A549 (cell line): ENCODE results near the gene MATN4. TPM values are rescaled to one million over a fixed set of nuclear protein-coding genes. Genes with fewer than 3 reads are reported as not detected.
A peak's percentile ranks its signal among the peaks of the same experiment; 100 is the strongest.

ENCODE experiments used
- ATAC-seq, 2 experiments: fragments of 200-7000 bp in 1 of 2; fragments of >200 bp in 1 of 2; cut with Nextera tagmentation in 1 of 2; cut with Tn5 transposase in 1 of 2; 3 replicates each; pipeline versions ENCODE4 v1.8.0 to v1.9.1; 2018 to 2020; ENCODE audit warnings: mild to moderate bottlenecking in 1 of 2, moderate library complexity in 1 of 2
- CTCF ChIA-PET: fragments of 300-600 bp; sonication (Branson Sonifier 250); formaldehyde crosslinking; extraction: SDS; loops from one replicate; lab custom pipeline; 2021; ENCODE audit warnings: antibody characterized with exemption, inconsistent platforms; lab: Yijun Ruan, JAX
- POLR2A ChIA-PET: fragments of 350-600 bp; formaldehyde crosslinking; extraction: SDS; loops from one replicate; lab custom pipeline; 2021; ENCODE audit warnings: antibody characterized with exemption, inconsistent platforms; lab: Yijun Ruan, JAX
- DNase-seq, 2 experiments: peaks; one replicate each; pipeline versions ENCODE4 v3.0.0 to v3.0.0-alpha.2; 2011 to 2016; ENCODE audit warnings: low read depth in 1 of 2, low spot score in 1 of 2
- FAIRE-seq: peaks from 2 replicates; lab custom pipeline; 2011; peaks lifted over from hg19 to GRCh38; lab: Jason Lieb, UNC
- H3K27ac ChIP-seq, 2 experiments: fragments of >200 bp; sonication (Bioruptor Twin); formaldehyde crosslinking; 3 replicates each; pipeline ENCODE4 v1.5.1; 2016 to 2017
- H3K4me1 ChIP-seq: fragments of >200 bp; sonication (Bioruptor Twin); formaldehyde crosslinking; 3 replicates; pipeline ENCODE4 v1.6.1; 2016
- H3K4me2 ChIP-seq: fragments of >200 bp; sonication (Bioruptor Twin); formaldehyde crosslinking; 3 replicates; pipeline ENCODE4 v1.6.1; 2016
- H3K4me3 ChIP-seq: fragments of >200 bp; sonication (Bioruptor Twin); formaldehyde crosslinking; 3 replicates; pipeline ENCODE4 v1.5.1; 2016
- H3K9me3 ChIP-seq: fragments of >200 bp; sonication (Bioruptor Twin); formaldehyde crosslinking; 3 replicates; pipeline ENCODE4 v1.6.1; 2016
- CHD2 ChIP-seq: fragments of 150-350 bp; IDR thresholded peaks from 2 replicates; pipeline ENCODE4 v1.6.1; 2014; ENCODE audit warnings: low read length; ENCODE audit not compliant: partially characterized antibody
- EHF ChIP-seq: fragments of 250-450 bp; sonication (Bioruptor Pico); IDR thresholded peaks from 2 replicates; pipeline ENCODE4 v1.5.0; 2020; ENCODE audit warnings: mild to moderate bottlenecking
- EHMT2 ChIP-seq: fragments of 200-600 bp; sonication (generic); IDR thresholded peaks from 2 replicates; pipeline ENCODE4 v1.6.1; 2016; ENCODE audit warnings: antibody characterized with exemption, low read depth, mild to moderate bottlenecking, moderate library complexity
- EP300 ChIP-seq, 2 experiments: fragments of >200 bp; sonication (Bioruptor Twin); formaldehyde crosslinking; IDR thresholded peaks; 2 replicates in 1 of 2; 3 replicates in 1 of 2; pipeline ENCODE4 v1.6.1; 2016 to 2017
- ESRRA ChIP-seq: fragments of 150-350 bp; IDR thresholded peaks from 2 replicates; pipeline ENCODE4 v1.6.1; 2014; ENCODE audit warnings: mild to moderate bottlenecking, low read length, borderline replicate concordance
- FOXS1 ChIP-seq: fragments of 250-450 bp; sonication (Bioruptor Pico); IDR thresholded peaks from 2 replicates; pipeline ENCODE4 v1.5.0; 2020; ENCODE audit warnings: mild to moderate bottlenecking, moderate library complexity
- HDAC2 ChIP-seq: fragments of 200-600 bp; sonication (generic); IDR thresholded peaks from 2 replicates; pipeline ENCODE4 v1.6.1; 2016
- JUN ChIP-seq, 2 experiments: fragments of >200 bp; sonication (Bioruptor Twin); formaldehyde crosslinking; IDR thresholded peaks; 2 replicates in 1 of 2; 3 replicates in 1 of 2; pipeline ENCODE4 v1.6.1; 2016 to 2017
- JUNB ChIP-seq: fragments of >200 bp; sonication (Bioruptor Twin); formaldehyde crosslinking; IDR thresholded peaks from 2 replicates; pipeline ENCODE4 v1.6.1; 2016
- KDM1A ChIP-seq: fragments of 200-600 bp; sonication (generic); IDR thresholded peaks from 2 replicates; pipeline ENCODE4 v1.6.1; 2016; ENCODE audit warnings: low read depth, mild to moderate bottlenecking
- MAX ChIP-seq: IDR thresholded peaks from 2 replicates; pipeline ENCODE4 v1.6.1; 2012
- NFE2L2 ChIP-seq: fragments of 150-350 bp; conservative IDR thresholded peaks from 2 replicates; pipeline ENCODE4 v1.6.1; 2014; ENCODE audit warnings: low read length
- NPAS2 ChIP-seq: fragments of 250-450 bp; sonication (Bioruptor Pico); IDR thresholded peaks from 2 replicates; pipeline ENCODE4 v1.8.0; 2022; ENCODE audit warnings: mild to moderate bottlenecking, moderate library complexity, borderline replicate concordance
- POLR2AphosphoS2 ChIP-seq: conservative IDR thresholded peaks from 2 replicates; pipeline ENCODE4 v1.6.1; 2012; ENCODE audit warnings: low read length, improper control_type of control experiment, inconsistent platforms
- RFX5 ChIP-seq: fragments of 450-650 bp; IDR thresholded peaks from 2 replicates; pipeline ENCODE4 v1.7.1; 2014; ENCODE audit warnings: antibody characterized with exemption, mild to moderate bottlenecking, moderate library complexity
- SMC3 ChIP-seq: fragments of >200 bp; sonication (Bioruptor Twin); formaldehyde crosslinking; IDR thresholded peaks from 3 replicates; pipeline ENCODE4 v1.6.1; 2018; ENCODE audit warnings: inconsistent platforms
- ZFP36 ChIP-seq: fragments of 450-650 bp; IDR thresholded peaks from 2 replicates; pipeline ENCODE4 v1.6.1; 2014; ENCODE audit warnings: borderline replicate concordance; ENCODE audit not compliant: partially characterized antibody
- ZNF302 ChIP-seq: fragments of 250-450 bp; sonication (Bioruptor Pico); IDR thresholded peaks from 2 replicates; pipeline ENCODE4 v1.9.0; 2021; ENCODE audit warnings: inconsistent platforms, mild to moderate bottlenecking, moderate library complexity
- ZSCAN20 ChIP-seq: fragments of 250-450 bp; sonication (Bioruptor Pico); IDR thresholded peaks from 2 replicates; pipeline ENCODE4 v1.8.0; 2022; ENCODE audit warnings: mild to moderate bottlenecking, moderate library complexity
- WGBS: methylation state at CpG from one replicate; pipeline ENCODE4 v1.1.6; 2017; ENCODE audit errors: missing lambda C conversion rate; 5-methylcytosine and 5-hydroxymethylcytosine counted together
- polyA plus RNA-seq, 4 experiments: library from polyadenylated mRNA; depleted of rRNA in 3 of 4; stranded (reverse); fragments of >200 nt; fragmentation: RNase III in 1 of 4; extraction: RNeasy Plus Mini Kit Qiagen cat#74134 plus additional on column Dnase treatment in 1 of 4; gene quantifications; 2 replicates in 3 of 4; 3 replicates in 1 of 4; pipeline ENCODE4 v1.2.3, GENCODE V29; 2011 to 2017
- TF ChIP-seq, protein P1 (sequence below): fragments of >200 bp; sonication (Bioruptor Twin); formaldehyde crosslinking; IDR thresholded peaks from 2 replicates; pipeline ENCODE4 v1.6.1; 2016
- TF ChIP-seq, protein P2 (sequence below): fragments of 450-650 bp; IDR thresholded peaks from 2 replicates; pipeline ENCODE4 v1.6.1; 2014; ENCODE audit warnings: antibody characterized with exemption
- TF ChIP-seq, protein P3 (sequence below): fragments of 150-350 bp; IDR thresholded peaks from 2 replicates; pipeline ENCODE4 v1.6.1; 2014; ENCODE audit warnings: low read depth, mild to moderate bottlenecking, low read length
- TF ChIP-seq, protein P4 (sequence below): fragments of >200 bp; sonication (Bioruptor Twin); formaldehyde crosslinking; IDR thresholded peaks from 3 replicates; pipeline ENCODE4 v1.6.1; 2016

The MATN4 gene
- polyA plus RNA-seq, 2 of the 4 experiments (the other 2 are of a cell fraction) = 0.04 to 0.05 TPM

DNA sequence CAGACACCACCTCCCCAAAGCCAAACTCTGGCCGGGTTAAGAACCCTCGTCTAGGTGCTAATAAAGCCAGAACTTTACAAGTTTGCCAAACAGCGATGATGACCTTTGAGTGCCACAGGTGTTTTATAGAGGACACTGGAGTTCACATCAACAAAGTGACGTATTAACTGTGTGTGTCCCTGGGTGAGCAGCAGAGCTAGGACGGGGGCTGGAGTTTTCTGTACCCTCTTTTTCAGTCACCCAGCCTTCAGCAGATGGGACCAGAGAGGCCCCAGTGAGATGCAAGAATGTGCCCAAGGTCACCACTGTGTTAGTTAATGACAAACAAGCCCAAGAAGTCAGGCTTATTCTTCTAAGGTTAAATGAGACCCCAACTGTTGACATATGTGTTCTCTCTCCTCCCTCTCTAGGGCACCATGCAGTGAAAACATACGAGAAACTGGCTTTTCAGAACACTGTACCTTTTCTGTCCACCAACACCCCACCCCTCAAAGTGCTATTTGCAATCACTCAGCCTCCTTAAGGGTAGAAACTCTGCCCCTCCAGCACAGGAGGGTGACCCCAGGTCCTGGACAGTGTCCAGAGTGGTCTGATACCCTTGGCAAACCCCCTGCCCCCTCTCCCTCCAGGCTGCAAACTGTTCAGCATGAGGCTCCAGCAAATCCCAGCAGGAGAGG, 34.9 kb upstream of the MATN4 start (continued):
- no peak for TF ChIP-seq HDAC2
- TF ChIP-seq, protein P1, sequence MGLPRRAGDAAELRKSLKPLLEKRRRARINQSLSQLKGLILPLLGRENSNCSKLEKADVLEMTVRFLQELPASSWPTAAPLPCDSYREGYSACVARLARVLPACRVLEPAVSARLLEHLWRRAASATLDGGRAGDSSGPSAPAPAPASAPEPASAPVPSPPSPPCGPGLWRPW = no peak
- TF ChIP-seq, all 56 proteins: peak for 0

GRCh38 chr20:45341939-45342854, 34.1 kb upstream of the MATN4 start:
- peaks cover 100% of the 10 kb centered on the region for H3K4me1 ChIP-seq
- ChIA-PET CTCF (interaction anchor here (0.7 to 8.9 kb wide), 9 partner anchors 11 to 95 kb away, joined by 3 to 82 read pairs (median 5); partner anchors contain the start of gene SYS1), POLR2A (interaction anchor here (0.7 to 1.4 kb wide), 2 partner anchors 74 to 437 kb away, joined by 3 read pairs; partner anchors contain the start of gene PIGT)
- ATAC-seq (peak; percentile 7 to 10; a peak in 4 of 6 replicates), FAIRE-seq (no peak), DNase-seq (no peak)
- H3K27ac ChIP-seq = peak overlapping the region; percentile 82 to 96
- H3K9me3 ChIP-seq = no peaks in the 10 kb centered on the region
- WGBS = 16% methylated on average over 14 of the region's 16 CpGs
- TF ChIP-seq, protein P2, sequence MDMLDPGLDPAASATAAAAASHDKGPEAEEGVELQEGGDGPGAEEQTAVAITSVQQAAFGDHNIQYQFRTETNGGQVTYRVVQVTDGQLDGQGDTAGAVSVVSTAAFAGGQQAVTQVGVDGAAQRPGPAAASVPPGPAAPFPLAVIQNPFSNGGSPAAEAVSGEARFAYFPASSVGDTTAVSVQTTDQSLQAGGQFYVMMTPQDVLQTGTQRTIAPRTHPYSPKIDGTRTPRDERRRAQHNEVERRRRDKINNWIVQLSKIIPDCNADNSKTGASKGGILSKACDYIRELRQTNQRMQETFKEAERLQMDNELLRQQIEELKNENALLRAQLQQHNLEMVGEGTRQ = 0 out of 2 replicates have a peak, but pooled peaks have one; percentile 25
- no peak for TF ChIP-seq ESRRA
- TF ChIP-seq POLR2AphosphoS2 = peak; percentile 33; the same call in 1 of the 2 replicates
- H3K4me3 ChIP-seq = peak overlapping the region; percentile 8; the same call in 2 of the 3 replicates
- H3K4me2 ChIP-seq = peak overlapping the region; percentile 98

DNA sequence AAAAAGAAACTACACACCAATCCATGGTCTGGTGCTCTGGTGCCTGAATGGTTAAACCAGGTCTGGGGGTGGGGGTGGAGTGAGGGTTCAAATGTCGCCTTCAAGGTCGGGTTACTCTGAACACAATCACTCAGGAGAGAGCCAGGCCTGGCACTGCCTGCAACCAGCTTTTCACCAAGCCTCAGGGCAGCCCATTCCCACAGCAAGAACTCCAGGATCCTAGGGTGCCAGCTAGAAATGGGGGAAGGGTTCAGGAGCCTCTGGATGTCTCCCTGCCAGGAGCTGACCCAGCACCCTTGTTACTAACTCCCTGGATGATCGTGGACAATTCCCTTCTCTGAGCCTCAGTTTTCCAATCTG, 33.5 kb upstream of the MATN4 start:
- Histone ChIP-seq H3K4me3 (peak overlapping the region; percentile 8; the same call in 2 of the 3 replicates), H3K9me3 (no peaks in the 10 kb centered on the region), H3K27ac (peak overlapping the region; percentile 82 to 96), H3K4me1 (peaks cover 100% of the 10 kb centered on the region)
- ChIA-PET POLR2A (interaction anchor here (0.7 to 1.4 kb wide), 2 partner anchors 74 to 438 kb away, joined by 3 read pairs; partner anchors contain the start of gene PIGT), CTCF (interaction anchor here (0.7 to 8.9 kb wide), 8 partner anchors 11 to 95 kb away, joined by 3 to 82 read pairs (median 6); partner anchors contain the start of gene SYS1)
- no peak for FAIRE-seq
- TF ChIP-seq, protein P1 = no peak
- TF ChIP-seq ZNF302 (CRISPR knock-in tag) (no peak), JUN (IDR thresholded peaks at IDR 0.05) (no peak), ZSCAN20 (CRISPR knock-in tag) (no peak), EHMT2 (no peak), SMC3 (no peak), RFX5 (no peak), POLR2AphosphoS2 (no peak), ZFP36 (no peak), EHF (CRISPR knock-in tag) (no peak)
- TF ChIP-seq, protein P3, sequence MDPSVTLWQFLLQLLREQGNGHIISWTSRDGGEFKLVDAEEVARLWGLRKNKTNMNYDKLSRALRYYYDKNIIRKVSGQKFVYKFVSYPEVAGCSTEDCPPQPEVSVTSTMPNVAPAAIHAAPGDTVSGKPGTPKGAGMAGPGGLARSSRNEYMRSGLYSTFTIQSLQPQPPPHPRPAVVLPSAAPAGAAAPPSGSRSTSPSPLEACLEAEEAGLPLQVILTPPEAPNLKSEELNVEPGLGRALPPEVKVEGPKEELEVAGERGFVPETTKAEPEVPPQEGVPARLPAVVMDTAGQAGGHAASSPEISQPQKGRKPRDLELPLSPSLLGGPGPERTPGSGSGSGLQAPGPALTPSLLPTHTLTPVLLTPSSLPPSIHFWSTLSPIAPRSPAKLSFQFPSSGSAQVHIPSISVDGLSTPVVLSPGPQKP = no peak
- TF ChIP-seq, all 56 proteins: peak for 0
- ATAC-seq (no peak), DNase-seq (no peak)
- WGBS = 28% methylated on average over 3 of the region's 3 CpGs
- peak overlapping the region; percentile 98 for H3K4me2 ChIP-seq

GRCh38 chr20:45340951-45341350, 32.9 kb upstream of the MATN4 start:
- peak overlapping the region; percentile 82 to 96; a peak in 5 of 6 replicates for H3K27ac ChIP-seq
- H3K9me3 ChIP-seq = no peaks in the 10 kb centered on the region
- ATAC-seq (no peak), FAIRE-seq (no peak), DNase-seq (no peak)
- CTCF ChIA-PET = interaction anchor here (1.3 to 9.3 kb wide), 6 partner anchors 18 to 96 kb away, joined by 5 to 82 read pairs (median 9); partner anchors contain the start of gene SYS1
- H3K4me2 ChIP-seq = peak overlapping the region; percentile 98
- H3K4me1 ChIP-seq = peaks cover 100% of the 10 kb centered on the region
- POLR2A ChIA-PET = interaction anchor here (1.4 kb wide), 1 partner anchor 75 kb away, joined by 3 read pairs; the partner anchor contains the start of gene PIGT
- 40% methylated on average over 1 of the region's 1 CpG for WGBS
- H3K4me3 ChIP-seq = no peak overlapping the region
- TF ChIP-seq HDAC2 = no peak
- TF ChIP-seq JUNB = no peak
- TF ChIP-seq, protein P4, sequence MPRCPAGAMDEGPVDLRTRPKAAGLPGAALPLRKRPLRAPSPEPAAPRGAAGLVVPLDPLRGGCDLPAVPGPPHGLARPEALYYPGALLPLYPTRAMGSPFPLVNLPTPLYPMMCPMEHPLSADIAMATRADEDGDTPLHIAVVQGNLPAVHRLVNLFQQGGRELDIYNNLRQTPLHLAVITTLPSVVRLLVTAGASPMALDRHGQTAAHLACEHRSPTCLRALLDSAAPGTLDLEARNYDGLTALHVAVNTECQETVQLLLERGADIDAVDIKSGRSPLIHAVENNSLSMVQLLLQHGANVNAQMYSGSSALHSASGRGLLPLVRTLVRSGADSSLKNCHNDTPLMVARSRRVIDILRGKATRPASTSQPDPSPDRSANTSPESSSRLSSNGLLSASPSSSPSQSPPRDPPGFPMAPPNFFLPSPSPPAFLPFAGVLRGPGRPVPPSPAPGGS = no peak
- TF ChIP-seq KDM1A = no peak
- TF ChIP-seq MAX = no peak
- no peak for TF ChIP-seq EP300 (IDR thresholded peaks at IDR 0.05)
- no peak for TF ChIP-seq EHMT2
- TF ChIP-seq EHF (CRISPR knock-in tag) = no peak
- TF ChIP-seq, protein P3 = no peak
- TF ChIP-seq NPAS2 = no peak
- TF ChIP-seq FOXS1 (CRISPR knock-in tag) = no peak
- TF ChIP-seq CHD2 = no peak
- TF ChIP-seq NFE2L2 = no peak
